Kidney (tissue), 14 donors: Measurements from ENCODE around the gene C4orf50. TPM values are rescaled to one million over a fixed set of nuclear protein-coding genes. Genes with fewer than 3 reads are reported as not detected.

Experiments used
- DNase-seq, 5 donors: peaks; one replicate each; pipeline ENCODE4 v3.0.0-alpha.2; 2013 to 2020
- FAIRE-seq: peaks from 2 replicates; lab custom pipeline; 2012; peaks lifted over from hg19 to GRCh38; lab: Jason Lieb, UNC
- H3K27ac ChIP-seq, 2 donors: one replicate each; pipeline ENCODE4 v1.7.0; 2013; ENCODE audit warnings: low read depth in 2 of 2, low read length in 2 of 2, inconsistent platforms in 1 of 2
- H3K27me3 ChIP-seq: one replicate; pipeline ENCODE4 v1.7.1; 2013; ENCODE audit warnings: low read length, inconsistent platforms; ENCODE audit not compliant: control insufficient read depth, insufficient read depth
- H3K36me3 ChIP-seq, 3 donors: one replicate each; pipeline versions ENCODE4 v1.7.0 to v1.7.1; 2013; ENCODE audit warnings: low read length in 3 of 3, control low read depth in 1 of 3, inconsistent platforms in 1 of 3; ENCODE audit not compliant: insufficient read depth in 3 of 3, control insufficient read depth in 2 of 3
- H3K4me1 ChIP-seq, 3 donors: one replicate each; pipeline versions ENCODE4 v1.7.0 to v1.7.1; 2013; ENCODE audit warnings: low read length in 3 of 3, inconsistent platforms in 1 of 3, low read depth in 1 of 3; ENCODE audit not compliant: control insufficient read depth in 2 of 3, insufficient read depth in 2 of 3
- H3K4me3 ChIP-seq, 3 donors: one replicate each; pipeline versions ENCODE4 v1.7.0 to v1.8.1; 2013; ENCODE audit warnings: low read length in 3 of 3, control low read depth in 1 of 3, inconsistent platforms in 1 of 3
- H3K9ac ChIP-seq, 3 donors: one replicate each; pipeline versions ENCODE4 v1.7.0 to v1.7.1; 2013; ENCODE audit warnings: low read length in 3 of 3, control low read depth in 1 of 3, inconsistent platforms in 1 of 3
- H3K9me3 ChIP-seq, 3 donors: one replicate each; pipeline versions ENCODE4 v1.7.0 to v1.7.1; 2013; ENCODE audit warnings: low read length in 3 of 3, control low read depth in 1 of 3, inconsistent platforms in 1 of 3; ENCODE audit not compliant: control insufficient read depth in 2 of 3, insufficient read depth in 1 of 3
- intact Hi-C: fragments of 100-400 bp; cut with DNase I; formaldehyde crosslinking; loops from one replicate; pipeline ENCODE4 v1.11.1; 2022
- polyA plus RNA-seq: library from polyadenylated mRNA; stranded (reverse); fragments of 350-450 nt; fragmentation: Illumina TruSeq; extraction: RNeasy Lipid Tissue Mini Kit (QIAGEN cat#74804); gene quantifications from one replicate; pipeline ENCODE4 v1.2.3, GENCODE V29; 2014; ENCODE audit warnings: low read depth, low replicate concordance; ENCODE audit not compliant: insufficient read depth
- total RNA-seq: library from RNA; stranded (reverse); fragmentation: NEBNext Ultra II Directional; extraction: Animal tissue kit (Norgen Biotek cat#: 25700); gene quantifications from one replicate; pipeline ENCODE4 v1.2.1, GENCODE V29; 2021
- TF ChIP-seq, protein P1 (sequence below): IDR thresholded peaks from 3 replicates; pipeline ENCODE4 v1.5.1; 2012; ENCODE audit warnings: mild to moderate bottlenecking, moderate library complexity, borderline replicate concordance; ENCODE audit not compliant: insufficient read depth; ENCODE audit errors: extremely low read depth
- donor health status: control.
- donor health status: control.
- donor health status: control.
- donor health status: control.
- donor health status: control.
- donor health status: DM: yes; HTN: yes; CAD: no.
- donor health status: Normal renal cell carcinoma (clear cell type).

The C4orf50 gene
- total and polyA plus RNA-seq, 2 donors from 2014 or later: 0.16 TPM; not detected in 1

DNA sequence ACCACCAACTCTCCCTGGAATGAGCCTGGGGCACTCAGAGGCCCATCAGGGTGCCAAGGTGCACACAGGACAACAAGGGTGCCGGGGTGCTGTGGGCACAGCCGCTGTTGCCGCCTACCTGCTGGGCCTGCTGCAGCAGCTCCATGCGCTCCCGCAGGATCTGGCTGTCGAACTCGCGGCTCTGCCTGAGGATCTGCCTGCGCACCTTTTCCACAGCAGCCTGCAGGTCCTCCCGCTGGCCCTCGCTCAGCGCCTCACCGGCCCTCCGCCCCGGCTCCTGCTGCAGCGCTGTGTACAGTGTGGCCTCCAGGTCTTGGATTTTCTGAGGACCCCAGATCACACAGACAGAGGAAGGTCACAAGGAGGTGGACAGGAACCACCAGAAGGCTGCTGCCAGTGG is 17.6 kb upstream of the C4orf50 start:
- peak in 1 of 5 donors; percentile 60 for DNase-seq
- Histone ChIP-seq H3K9me3 (no peaks in the 10 kb centered on the region), H3K4me1 (peaks cover 0 to 18% (median 14%) of the 10 kb centered on the region in 3 donors), H3K27ac (no peak overlapping the region), H3K27me3 (no peaks in the 10 kb centered on the region), H3K4me3 (no peak overlapping the region), H3K9ac (no peak overlapping the region), H3K36me3 (no peaks in the 10 kb centered on the region)
- intact Hi-C loops: no loop called here
- TF ChIP-seq, protein P1, sequence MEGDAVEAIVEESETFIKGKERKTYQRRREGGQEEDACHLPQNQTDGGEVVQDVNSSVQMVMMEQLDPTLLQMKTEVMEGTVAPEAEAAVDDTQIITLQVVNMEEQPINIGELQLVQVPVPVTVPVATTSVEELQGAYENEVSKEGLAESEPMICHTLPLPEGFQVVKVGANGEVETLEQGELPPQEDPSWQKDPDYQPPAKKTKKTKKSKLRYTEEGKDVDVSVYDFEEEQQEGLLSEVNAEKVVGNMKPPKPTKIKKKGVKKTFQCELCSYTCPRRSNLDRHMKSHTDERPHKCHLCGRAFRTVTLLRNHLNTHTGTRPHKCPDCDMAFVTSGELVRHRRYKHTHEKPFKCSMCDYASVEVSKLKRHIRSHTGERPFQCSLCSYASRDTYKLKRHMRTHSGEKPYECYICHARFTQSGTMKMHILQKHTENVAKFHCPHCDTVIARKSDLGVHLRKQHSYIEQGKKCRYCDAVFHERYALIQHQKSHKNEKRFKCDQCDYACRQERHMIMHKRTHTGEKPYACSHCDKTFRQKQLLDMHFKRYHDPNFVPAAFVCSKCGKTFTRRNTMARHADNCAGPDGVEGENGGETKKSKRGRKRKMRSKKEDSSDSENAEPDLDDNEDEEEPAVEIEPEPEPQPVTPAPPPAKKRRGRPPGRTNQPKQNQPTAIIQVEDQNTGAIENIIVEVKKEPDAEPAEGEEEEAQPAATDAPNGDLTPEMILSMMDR: no peak
- no peak for FAIRE-seq

DNA sequence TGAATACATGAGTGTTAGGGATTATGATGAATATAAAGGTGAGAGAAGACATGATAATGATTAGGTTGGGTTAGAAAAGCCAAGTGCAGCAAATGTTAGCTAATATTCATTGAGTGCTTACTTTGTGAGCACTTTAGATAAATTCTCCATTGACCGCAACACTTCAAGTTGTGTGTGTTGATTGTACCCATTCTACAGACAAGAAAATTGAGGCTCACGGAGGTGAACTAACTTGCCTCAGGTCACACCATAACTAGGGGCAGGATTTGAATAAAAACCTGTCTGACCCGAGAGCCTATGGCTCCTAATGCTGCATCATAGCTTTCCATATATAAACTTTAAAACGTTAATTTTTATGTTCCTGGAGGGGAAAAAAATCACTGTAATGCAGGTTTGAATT is 15.2 kb upstream of the C4orf50 start:
- no peaks in the 10 kb centered on the region for H3K27me3 ChIP-seq
- no peak overlapping the region for H3K9ac ChIP-seq
- H3K9me3 ChIP-seq: no peaks in the 10 kb centered on the region
- intact Hi-C loops: no loop called here
- TF ChIP-seq, protein P1: no peak
- peak overlapping the region in 1 of 2 donors; percentile 69 for H3K27ac ChIP-seq
- DNase-seq (no peak), FAIRE-seq (no peak)
- peaks cover 0 to 18% (median 14%) of the 10 kb centered on the region in 3 donors for H3K4me1 ChIP-seq
- no peak overlapping the region for H3K4me3 ChIP-seq
- H3K36me3 ChIP-seq: no peaks in the 10 kb centered on the region

DNA sequence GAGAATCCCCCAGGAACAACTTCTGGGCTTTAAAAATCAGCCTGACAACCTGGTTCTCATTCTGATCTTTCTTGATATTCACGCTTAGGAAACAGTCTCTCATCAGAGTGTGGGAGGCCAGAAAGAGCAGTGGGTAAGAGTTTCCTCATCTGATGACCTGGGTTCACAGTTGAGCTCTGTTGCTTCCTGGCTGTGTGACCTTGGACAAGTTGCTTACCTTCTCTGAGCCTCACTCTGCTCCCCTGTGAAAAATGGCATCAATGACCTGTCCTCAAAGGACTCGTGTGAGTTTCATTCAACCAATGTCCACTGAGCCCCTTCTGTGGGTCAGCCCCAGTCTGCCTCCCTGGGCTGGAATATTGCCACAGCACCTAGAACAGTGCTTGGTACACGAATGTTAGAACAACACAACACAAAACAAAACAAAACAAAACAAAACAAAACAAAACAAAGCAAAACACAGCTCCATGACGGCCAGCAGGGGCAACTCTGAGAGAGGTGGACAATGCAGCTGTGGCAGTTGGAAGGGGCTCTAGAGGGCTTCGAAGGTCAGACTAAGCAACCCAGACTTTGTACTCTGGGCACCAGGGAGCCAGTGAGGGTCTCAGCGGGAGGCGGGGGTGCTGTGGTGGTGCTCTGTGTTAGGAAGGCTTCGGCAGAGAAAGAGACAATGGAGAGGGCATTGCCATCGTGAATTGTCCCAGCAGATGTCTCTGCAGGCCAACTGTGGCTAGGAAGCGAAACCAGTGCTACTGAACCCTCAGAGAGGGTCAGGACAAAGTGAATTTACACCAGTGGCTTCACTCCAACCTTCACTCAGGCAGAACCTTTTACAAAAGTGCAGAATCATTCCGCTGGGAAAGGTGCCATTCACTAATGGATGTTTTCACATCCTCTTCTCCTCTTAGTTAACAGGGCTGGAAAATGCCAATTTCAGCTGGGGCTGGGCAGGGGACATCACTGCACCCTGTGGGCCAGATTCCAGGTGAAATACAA is 14.3 kb upstream of the C4orf50 start:
- DNase-seq: peak in 1 of 5 donors; percentile 13
- H3K27ac ChIP-seq: peak overlapping the region; percentile 54 to 81
- H3K4me1 ChIP-seq: peaks cover 0 to 18% (median 14%) of the 10 kb centered on the region in 3 donors
- intact Hi-C loops: no loop called here
- H3K27me3 ChIP-seq: no peaks in the 10 kb centered on the region
- TF ChIP-seq, protein P1: peak; percentile 30
- H3K9ac ChIP-seq: no peak overlapping the region
- H3K36me3 ChIP-seq: no peaks in the 10 kb centered on the region
- peak; percentile 82 for FAIRE-seq
- peak overlapping the region in 1 of 3 donors; percentile 1 for H3K4me3 ChIP-seq
- no peaks in the 10 kb centered on the region for H3K9me3 ChIP-seq
